ENCODE results near the gene TNFSF10. TPM values are rescaled to one million over a fixed set of nuclear protein-coding genes. Genes with fewer than 3 reads are reported as not detected.

Gene TNFSF10
- total RNA-seq, 1 donor from 2014 or later, result 94.1 TPM

DNA sequence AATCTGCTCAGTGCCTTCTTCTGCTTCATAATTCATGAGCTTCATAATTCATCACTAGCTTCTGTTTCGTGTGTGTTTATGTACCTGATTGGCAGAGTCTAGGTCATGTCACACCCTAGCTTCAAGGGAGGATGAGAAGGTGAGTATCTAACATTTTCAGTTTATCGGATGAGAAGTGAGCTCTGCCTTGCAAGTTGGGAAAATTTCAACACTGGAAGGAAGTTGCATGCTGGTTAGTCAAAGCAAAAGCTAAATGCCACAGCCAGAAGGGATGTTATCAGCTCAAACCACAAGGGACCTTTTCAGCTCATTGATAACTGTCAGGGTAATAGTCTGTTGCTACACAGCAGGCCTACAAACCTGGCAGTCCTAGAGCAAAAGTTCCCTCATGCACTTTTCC, 7.3 kb upstream of the TNFSF10 start:
- H3K27ac Mint-ChIP-seq (ENCODE audit: unreplicated experiment), result peak overlapping the region; percentile 87
- TF ChIP-seq, protein P1, sequence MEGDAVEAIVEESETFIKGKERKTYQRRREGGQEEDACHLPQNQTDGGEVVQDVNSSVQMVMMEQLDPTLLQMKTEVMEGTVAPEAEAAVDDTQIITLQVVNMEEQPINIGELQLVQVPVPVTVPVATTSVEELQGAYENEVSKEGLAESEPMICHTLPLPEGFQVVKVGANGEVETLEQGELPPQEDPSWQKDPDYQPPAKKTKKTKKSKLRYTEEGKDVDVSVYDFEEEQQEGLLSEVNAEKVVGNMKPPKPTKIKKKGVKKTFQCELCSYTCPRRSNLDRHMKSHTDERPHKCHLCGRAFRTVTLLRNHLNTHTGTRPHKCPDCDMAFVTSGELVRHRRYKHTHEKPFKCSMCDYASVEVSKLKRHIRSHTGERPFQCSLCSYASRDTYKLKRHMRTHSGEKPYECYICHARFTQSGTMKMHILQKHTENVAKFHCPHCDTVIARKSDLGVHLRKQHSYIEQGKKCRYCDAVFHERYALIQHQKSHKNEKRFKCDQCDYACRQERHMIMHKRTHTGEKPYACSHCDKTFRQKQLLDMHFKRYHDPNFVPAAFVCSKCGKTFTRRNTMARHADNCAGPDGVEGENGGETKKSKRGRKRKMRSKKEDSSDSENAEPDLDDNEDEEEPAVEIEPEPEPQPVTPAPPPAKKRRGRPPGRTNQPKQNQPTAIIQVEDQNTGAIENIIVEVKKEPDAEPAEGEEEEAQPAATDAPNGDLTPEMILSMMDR (IDR thresholded peaks at IDR 0.05; ENCODE audit: unreplicated experiment), result no peak

DNA sequence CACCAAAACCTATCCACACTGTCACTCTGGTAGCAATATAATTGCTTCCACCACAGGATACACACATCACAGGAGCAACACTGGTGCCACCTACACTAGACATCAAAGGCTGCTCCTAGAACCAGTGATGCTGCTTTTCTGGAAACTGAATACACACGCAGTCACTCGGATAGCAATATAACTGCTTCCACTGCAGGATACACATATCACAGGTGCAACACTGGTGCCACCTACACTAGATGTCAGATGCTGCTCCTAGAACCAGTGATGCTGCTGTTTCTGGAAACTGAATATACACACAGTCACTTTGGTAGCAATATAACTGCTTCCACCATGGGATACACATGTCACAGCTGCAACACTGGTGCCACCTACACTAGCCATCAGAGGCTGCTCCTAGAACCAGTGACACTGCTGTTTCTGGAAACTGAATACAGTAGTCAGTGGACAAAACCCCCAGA, 6.9 kb upstream of the TNFSF10 start:
- DNase-seq (ENCODE audit: low spot score), result no peak
- peaks cover 29% of the 10 kb centered on the region for H3K4me1 Mint-ChIP-seq (ENCODE audit: unreplicated experiment)
- H3K36me3 Mint-ChIP-seq (ENCODE audit: low read depth, unreplicated experiment), result no peaks in the 10 kb centered on the region
- TF ChIP-seq, protein P1 (IDR thresholded peaks at IDR 0.05; ENCODE audit: unreplicated experiment), result no peak
- H3K27ac Mint-ChIP-seq (ENCODE audit: unreplicated experiment), result peak overlapping the region; percentile 87
- no peak overlapping the region for H3K4me3 Mint-ChIP-seq (ENCODE audit: unreplicated experiment)
- H3K9me3 Mint-ChIP-seq (ENCODE audit: unreplicated experiment), result no peaks in the 10 kb centered on the region
- H3K27me3 Mint-ChIP-seq (ENCODE audit: unreplicated experiment), result peaks cover under 1% of the 10 kb centered on the region

More for the DNA sequence above, 7.3 kb upstream of the TNFSF10 start:
- no peaks in the 10 kb centered on the region for H3K9me3 Mint-ChIP-seq (ENCODE audit: unreplicated experiment)
- H3K36me3 Mint-ChIP-seq (ENCODE audit: low read depth, unreplicated experiment), result no peaks in the 10 kb centered on the region
- peaks cover 32% of the 10 kb centered on the region for H3K4me1 Mint-ChIP-seq (ENCODE audit: unreplicated experiment)
- H3K4me3 Mint-ChIP-seq (ENCODE audit: unreplicated experiment), result no peak overlapping the region
- H3K27me3 Mint-ChIP-seq (ENCODE audit: unreplicated experiment), result peaks cover 4% of the 10 kb centered on the region
- no peak for DNase-seq (ENCODE audit: low spot score)

GRCh38 chr3:172528677-172529076, 5.4 kb upstream of the TNFSF10 start:
- no peak overlapping the region for H3K4me3 Mint-ChIP-seq (ENCODE audit: unreplicated experiment)
- H3K27ac Mint-ChIP-seq (ENCODE audit: unreplicated experiment), result no peak overlapping the region
- no peak for DNase-seq (ENCODE audit: low spot score)
- H3K4me1 Mint-ChIP-seq (ENCODE audit: unreplicated experiment), result peaks cover 32% of the 10 kb centered on the region
- H3K9me3 Mint-ChIP-seq (ENCODE audit: unreplicated experiment), result no peaks in the 10 kb centered on the region
- TF ChIP-seq, protein P1 (IDR thresholded peaks at IDR 0.05; ENCODE audit: unreplicated experiment), result no peak
- no peaks in the 10 kb centered on the region for H3K27me3 Mint-ChIP-seq (ENCODE audit: unreplicated experiment)
- H3K36me3 Mint-ChIP-seq (ENCODE audit: low read depth, unreplicated experiment), result no peaks in the 10 kb centered on the region

GRCh38 chr3:172527306-172527705, 4.1 kb upstream of the TNFSF10 start:
- no peaks in the 10 kb centered on the region for H3K27me3 Mint-ChIP-seq (ENCODE audit: unreplicated experiment)
- TF ChIP-seq, protein P1 (IDR thresholded peaks at IDR 0.05; ENCODE audit: unreplicated experiment), result no peak
- H3K36me3 Mint-ChIP-seq (ENCODE audit: low read depth, unreplicated experiment), result no peaks in the 10 kb centered on the region
- H3K27ac Mint-ChIP-seq (ENCODE audit: unreplicated experiment), result no peak overlapping the region
- H3K4me3 Mint-ChIP-seq (ENCODE audit: unreplicated experiment), result no peak overlapping the region
- H3K9me3 Mint-ChIP-seq (ENCODE audit: unreplicated experiment), result no peaks in the 10 kb centered on the region
- H3K4me1 Mint-ChIP-seq (ENCODE audit: unreplicated experiment), result peaks cover 41% of the 10 kb centered on the region
- no peak for DNase-seq (ENCODE audit: low spot score)

GRCh38 chr3:172525116-172525613, 1.9 kb upstream of the TNFSF10 start:
- DNase-seq (ENCODE audit: low spot score), result no peak
- Mint-ChIP-seq H3K9me3 (ENCODE audit: unreplicated experiment) (no peaks in the 10 kb centered on the region), H3K4me1 (ENCODE audit: unreplicated experiment) (peaks cover 50% of the 10 kb centered on the region), H3K27me3 (ENCODE audit: unreplicated experiment) (peaks cover 3% of the 10 kb centered on the region), H3K4me3 (ENCODE audit: unreplicated experiment) (no peak overlapping the region), H3K36me3 (ENCODE audit: low read depth, unreplicated experiment) (no peaks in the 10 kb centered on the region), H3K27ac (ENCODE audit: unreplicated experiment) (no peak overlapping the region)
- TF ChIP-seq, protein P1 (IDR thresholded peaks at IDR 0.05; ENCODE audit: unreplicated experiment), result no peak

Data from endothelial cell (in vitro differentiated cells).